ENCODE results near the gene TMEM134. TPM values are rescaled to one million over a fixed set of nuclear protein-coding genes. Genes with fewer than 3 reads are reported as not detected.

Gene TMEM134
- total RNA-seq, 3 donors from 2014 or later (not counting 1 experiment from before 2014, with no cell fraction given), result 57.8 to 65.7 (median 61.2) TPM

- Histone ChIP-seq H3K36me3 (ENCODE audit: control insufficient read depth, insufficient read depth, low read length) (peaks cover 8% of the 10 kb centered on the region), H3K4me3 (ENCODE audit: low read length) (peak within 1 kb of the TSS; percentile 57), H3K9me3 (ENCODE audit: control insufficient read depth, insufficient read depth, low read length) (no peaks in the 10 kb centered on the region), H3K27ac (ENCODE audit: low read length) (peak within 1 kb of the TSS; percentile 97), H3K4me1 (ENCODE audit: control insufficient read depth, insufficient read depth, low read length) (peaks cover 43% of the 10 kb centered on the region), H3K27me3 (ENCODE audit: control insufficient read depth, insufficient read depth, low read length) (no peaks in the 10 kb centered on the region)
- H3K27ac Mint-ChIP-seq, result peak within 1 kb of the TSS; percentile 95 to 97
- H3K4me1 Mint-ChIP-seq, result peaks cover 27 to 50% of the 10 kb centered on the region in 2 donors
- no peaks in the 10 kb centered on the region for H3K9me3 Mint-ChIP-seq
- intact Hi-C loops (cut with micrococcal nuclease), result loop anchor here (1.0 to 10.0 kb wide), 4 partner anchors 106 to 241 kb away; partner anchors contain the start of genes GRK2, POLD4, PPP1CA and TBC1D10C
- under 1% methylated on average over 57 of the region's 57 CpGs for WGBS (ENCODE audit: insufficient coverage)
- H3K27me3 Mint-ChIP-seq (ENCODE audit: low read depth in 2 of 2), result peaks cover 7% of the 10 kb centered on the region in 2 donors
- TF ChIP-seq CTCF (IDR thresholded peaks at IDR 0.05), result no peak
- ATAC-seq (peak; percentile 70 to 88 (median 78)), DNase-seq (peak; percentile 94 to 98)
- no peaks in the 10 kb centered on the region for H3K36me3 Mint-ChIP-seq
- peak within 1 kb of the TSS; percentile 83 for H3K4me3 Mint-ChIP-seq
These were observed 38.9 kb upstream of the TMEM134 start, which contains the start of gene CDK2AP2 for GRCh38 chr11:67507864-67508485. CDK2AP2 (minus strand) TSS chr11:67508162; CDS start chr11:67508082, 80 bp downstream.

GRCh38 chr11:67507242-67507863 is 38.3 kb upstream of the TMEM134 start:
- H3K27ac Mint-ChIP-seq, result peak overlapping the region; percentile 95 to 97
- no peaks in the 10 kb centered on the region for H3K9me3 ChIP-seq (ENCODE audit: control insufficient read depth, insufficient read depth, low read length)
- H3K4me1 ChIP-seq (ENCODE audit: control insufficient read depth, insufficient read depth, low read length), result peaks cover 43% of the 10 kb centered on the region
- ATAC-seq (no peak), DNase-seq (no peak)
- peaks cover 31 to 55% of the 10 kb centered on the region in 2 donors for H3K4me1 Mint-ChIP-seq
- no peaks in the 10 kb centered on the region for H3K27me3 ChIP-seq (ENCODE audit: control insufficient read depth, insufficient read depth, low read length)
- H3K36me3 Mint-ChIP-seq, result no peaks in the 10 kb centered on the region
- no peaks in the 10 kb centered on the region for H3K9me3 Mint-ChIP-seq
- H3K4me3 ChIP-seq (ENCODE audit: low read length), result peak overlapping the region; percentile 57
- TF ChIP-seq CTCF (IDR thresholded peaks at IDR 0.05), result no peak
- WGBS (ENCODE audit: insufficient coverage), result 28% methylated on average over 33 of the region's 33 CpGs
- H3K27ac ChIP-seq (ENCODE audit: low read length), result peak overlapping the region; percentile 97
- H3K27me3 Mint-ChIP-seq (ENCODE audit: low read depth in 2 of 2), result peaks cover 7% of the 10 kb centered on the region in 2 donors
- intact Hi-C loops (cut with micrococcal nuclease), result loop anchor here (5.0 to 10.0 kb wide), 3 partner anchors 105 to 240 kb away; partner anchors contain the start of genes GRK2, PPP1CA and TBC1D10C
- H3K4me3 Mint-ChIP-seq, result peak overlapping the region; percentile 83
- H3K36me3 ChIP-seq (ENCODE audit: control insufficient read depth, insufficient read depth, low read length), result peaks cover 13% of the 10 kb centered on the region

- Histone ChIP-seq H3K36me3 (ENCODE audit: control insufficient read depth, insufficient read depth, low read length) (peaks cover 20% of the 10 kb centered on the region), H3K4me3 (ENCODE audit: low read length) (no peak overlapping the region), H3K27me3 (ENCODE audit: control insufficient read depth, insufficient read depth, low read length) (no peaks in the 10 kb centered on the region), H3K27ac (ENCODE audit: low read length) (peak overlapping the region; percentile 94), H3K4me1 (ENCODE audit: control insufficient read depth, insufficient read depth, low read length) (peaks cover 43% of the 10 kb centered on the region), H3K9me3 (ENCODE audit: control insufficient read depth, insufficient read depth, low read length) (no peaks in the 10 kb centered on the region)
- Mint-ChIP-seq H3K4me3 (peak overlapping the region; percentile 92), H3K27me3 (ENCODE audit: low read depth in 2 of 2) (peaks cover 7% of the 10 kb centered on the region in 2 donors), H3K27ac (peak overlapping the region; percentile 95 to 97), H3K4me1 (peaks cover 31 to 55% of the 10 kb centered on the region in 2 donors), H3K36me3 (no peaks in the 10 kb centered on the region), H3K9me3 (no peaks in the 10 kb centered on the region)
- peak in 1 of 2 donors; percentile 29 for DNase-seq
- ATAC-seq, result no peak
- intact Hi-C loops (cut with micrococcal nuclease), result loop anchor here (1.0 to 10.0 kb wide), 5 partner anchors 37 to 239 kb away; partner anchors contain the start of genes GRK2, PPP1CA, TBC1D10C and TMEM134
- peak; percentile 57 for TF ChIP-seq CTCF (IDR thresholded peaks at IDR 0.05)
- 83% methylated on average over 15 of the region's 16 CpGs for WGBS (ENCODE audit: insufficient coverage)
These were observed 37.5 kb upstream of the TMEM134 start for GRCh38 chr11:67506426-67507051.
